Right renal pelvis (tissue), 4 donors: ENCODE measurements around the gene SWI5. TPM values are rescaled to one million over a fixed set of nuclear protein-coding genes. Genes with fewer than 3 reads are reported as not detected.

Experiments used
- DNase-seq, 4 donors: peaks; one replicate each; pipeline ENCODE4 v3.0.0-alpha.2; 2013; ENCODE audit warnings: low read depth in 4 of 4, low spot score in 3 of 4, missing footprints in 1 of 4
- polyA plus RNA-seq, 4 donors: library from polyadenylated mRNA; unstranded; fragments of 120-200 nt; gene quantifications; one replicate each; pipeline ENCODE4 v1.2.1, GENCODE V29; 2013; ENCODE audit not compliant: insufficient read length in 4 of 4

SWI5 gene
- polyA plus RNA-seq, 4 donors = 26.8 to 37.5 (median 29.9) TPM

GRCh38 chr9:128275198-128276007 lies 673 bp upstream of the SWI5 start, which contains the start of gene GOLGA2:
TSS of gene GOLGA2 (minus strand) at chr9:128276007. CDS start at chr9:128275976, 31 bp downstream.
- DNase-seq = peak in 2 of 4 donors; percentile 16 to 42

GRCh38 chr9:128276574-128277270 lies 646 bp downstream of the SWI5 start:
- DNase-seq = peak in 1 of 4 donors; percentile 41

GRCh38 chr9:128279088-128280073 lies 3.3 kb downstream of the SWI5 start:
- peak in 1 of 4 donors; percentile 14 for DNase-seq

GRCh38 chr9:128280084-128280622 lies 4.1 kb downstream of the SWI5 start:
- no peak for DNase-seq

DNA sequence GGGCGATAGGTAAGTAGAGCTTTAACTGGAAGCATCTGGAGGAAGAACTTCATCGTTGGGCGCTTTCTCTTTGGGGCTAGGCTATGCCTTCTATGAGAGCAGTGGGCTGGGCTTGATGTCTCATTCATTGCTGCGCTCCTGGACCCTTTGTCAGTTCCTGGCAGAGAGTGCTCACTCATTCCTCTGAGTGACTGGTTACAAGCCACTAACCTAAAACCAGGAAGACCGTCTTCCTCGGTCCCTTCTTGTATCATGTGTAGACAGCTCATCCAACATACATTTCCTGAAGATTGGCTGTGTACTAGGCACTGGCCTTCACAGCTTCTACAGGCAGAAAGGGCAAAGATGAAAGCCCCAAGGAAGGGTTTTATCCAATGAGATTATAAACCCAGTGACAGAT lies 6.4 kb downstream of the SWI5 start:
- no peak for DNase-seq

- peak in 1 of 4 donors; percentile 16 for DNase-seq
Observed at GRCh38 chr9:128285033-128285784, 9.1 kb downstream of the SWI5 start.

GRCh38 chr9:128286440-128286839 lies 10.4 kb downstream of the SWI5 start:
- DNase-seq = no peak

DNA sequence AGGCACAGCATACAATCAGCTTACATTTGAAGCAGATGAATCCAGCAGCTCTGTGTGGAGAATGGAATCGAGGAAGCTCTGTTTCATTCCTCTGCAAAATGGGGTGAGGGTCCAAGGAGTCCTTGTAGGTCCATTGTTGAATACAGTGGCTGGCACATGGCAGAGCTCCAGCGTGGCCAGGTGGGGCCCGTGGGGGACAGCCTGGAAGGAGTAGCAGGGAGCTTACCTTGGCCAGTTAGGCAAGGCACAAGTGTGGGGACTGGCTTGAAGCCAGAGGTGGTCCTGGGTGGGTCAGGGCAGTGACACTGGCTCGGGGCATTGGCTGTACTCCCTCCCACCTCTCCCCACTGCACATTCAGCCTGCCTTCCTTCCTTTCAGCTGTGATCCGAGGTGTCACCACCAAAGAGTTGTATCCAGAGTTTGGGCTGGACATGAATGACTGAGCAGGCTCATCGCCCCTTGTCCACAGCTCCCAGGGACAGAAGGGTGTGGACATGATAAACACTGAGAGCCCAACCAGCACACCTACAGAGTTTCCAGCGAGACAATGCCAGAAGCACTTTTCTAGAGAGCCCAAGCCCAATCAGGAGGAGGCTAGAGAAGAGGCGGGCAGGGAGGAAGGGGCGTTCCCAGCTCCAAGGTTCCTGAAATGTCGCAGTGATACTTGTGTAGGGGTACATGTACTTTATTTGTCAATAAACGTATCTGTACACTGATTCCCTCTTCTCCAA lies 12.4 kb downstream of the SWI5 start:
- DNase-seq = no peak

DNA sequence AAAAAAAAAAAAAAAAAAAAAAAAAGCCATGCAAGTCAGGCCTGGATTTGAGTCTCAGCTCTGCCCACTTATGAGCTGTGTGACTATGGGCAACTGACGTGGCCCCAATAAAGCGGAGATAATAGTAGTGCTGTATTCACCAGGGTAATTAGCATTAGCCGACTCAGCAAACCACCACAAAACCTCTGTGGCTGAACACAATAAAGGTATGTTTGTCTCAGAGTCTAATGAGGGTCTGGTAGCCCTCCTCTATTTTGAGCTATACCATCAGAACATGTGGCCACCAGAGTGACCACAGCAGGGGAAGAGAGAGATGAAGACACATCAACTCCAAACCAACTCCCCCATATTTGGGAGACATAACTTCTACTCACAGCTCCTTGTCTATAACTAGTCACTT lies 15.9 kb downstream of the SWI5 start:
- DNase-seq = no peak

GRCh38 chr9:128293091-128293490 lies 17.0 kb downstream of the SWI5 start:
- DNase-seq = no peak

DNA sequence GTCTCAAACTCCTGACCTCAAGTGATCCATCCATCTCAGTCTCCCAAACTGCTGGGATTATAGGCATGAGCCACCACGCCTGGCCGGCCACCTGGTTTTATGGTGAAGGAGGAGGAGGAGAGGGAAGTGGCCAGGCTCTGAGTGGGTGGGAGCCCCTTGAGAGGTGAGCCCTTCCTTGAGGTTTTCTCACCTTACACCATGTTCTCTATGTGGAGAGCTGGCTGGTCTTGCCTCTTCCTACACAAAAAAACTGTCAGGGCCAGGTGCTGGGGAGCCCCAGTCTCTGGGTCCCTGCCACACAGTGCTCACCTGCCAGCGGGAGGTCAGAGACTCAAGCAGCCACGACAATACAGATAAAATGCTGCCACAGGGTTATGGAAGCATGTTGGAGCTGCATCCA lies 18.1 kb downstream of the SWI5 start:
- DNase-seq = no peak

DNA sequence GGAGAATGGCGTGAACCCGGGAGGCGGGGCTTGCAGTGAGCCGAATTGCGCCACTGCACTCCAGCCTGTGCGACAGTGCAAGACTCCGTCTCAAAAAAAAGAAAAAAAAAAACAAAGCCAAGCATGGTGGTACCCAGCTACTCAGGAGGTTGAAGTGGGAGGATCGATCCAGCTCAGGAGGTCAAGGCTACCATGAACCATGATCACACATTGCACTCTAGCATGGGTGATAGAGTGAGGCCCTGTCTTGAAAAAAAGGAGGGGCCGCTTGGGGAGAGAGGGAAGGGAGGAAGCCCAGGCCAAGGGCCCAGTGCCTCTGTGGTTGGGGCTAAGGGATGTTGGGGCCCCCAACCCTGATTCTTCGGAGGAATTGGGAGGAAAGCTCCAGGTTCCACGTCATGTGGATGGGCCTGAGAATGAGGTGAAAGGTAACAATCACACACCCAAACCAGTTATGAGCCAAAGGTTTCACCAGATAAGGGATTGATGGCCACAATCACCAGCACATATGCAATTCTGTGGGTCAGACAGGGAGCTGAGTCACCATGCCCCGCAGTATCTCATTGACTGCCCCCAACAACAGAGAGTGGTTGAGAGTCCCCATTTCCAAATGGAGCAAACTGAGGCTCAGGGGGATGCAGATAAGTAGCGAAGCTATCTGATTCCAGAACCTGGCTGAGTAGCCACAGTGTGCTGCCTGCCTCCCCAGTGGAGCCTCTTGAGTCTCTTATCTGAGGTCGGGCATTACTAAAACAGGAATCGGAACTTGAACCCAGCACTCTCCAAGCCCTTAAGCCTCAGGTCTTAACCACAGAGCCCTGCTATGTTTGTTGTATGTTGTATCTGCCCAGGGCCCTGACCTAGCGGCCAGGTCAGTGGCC lies 20.5 kb downstream of the SWI5 start:
- no peak for DNase-seq

- DNase-seq = no peak
Observed at GRCh38 chr9:128297221-128297773, 21.2 kb downstream of the SWI5 start.

DNA sequence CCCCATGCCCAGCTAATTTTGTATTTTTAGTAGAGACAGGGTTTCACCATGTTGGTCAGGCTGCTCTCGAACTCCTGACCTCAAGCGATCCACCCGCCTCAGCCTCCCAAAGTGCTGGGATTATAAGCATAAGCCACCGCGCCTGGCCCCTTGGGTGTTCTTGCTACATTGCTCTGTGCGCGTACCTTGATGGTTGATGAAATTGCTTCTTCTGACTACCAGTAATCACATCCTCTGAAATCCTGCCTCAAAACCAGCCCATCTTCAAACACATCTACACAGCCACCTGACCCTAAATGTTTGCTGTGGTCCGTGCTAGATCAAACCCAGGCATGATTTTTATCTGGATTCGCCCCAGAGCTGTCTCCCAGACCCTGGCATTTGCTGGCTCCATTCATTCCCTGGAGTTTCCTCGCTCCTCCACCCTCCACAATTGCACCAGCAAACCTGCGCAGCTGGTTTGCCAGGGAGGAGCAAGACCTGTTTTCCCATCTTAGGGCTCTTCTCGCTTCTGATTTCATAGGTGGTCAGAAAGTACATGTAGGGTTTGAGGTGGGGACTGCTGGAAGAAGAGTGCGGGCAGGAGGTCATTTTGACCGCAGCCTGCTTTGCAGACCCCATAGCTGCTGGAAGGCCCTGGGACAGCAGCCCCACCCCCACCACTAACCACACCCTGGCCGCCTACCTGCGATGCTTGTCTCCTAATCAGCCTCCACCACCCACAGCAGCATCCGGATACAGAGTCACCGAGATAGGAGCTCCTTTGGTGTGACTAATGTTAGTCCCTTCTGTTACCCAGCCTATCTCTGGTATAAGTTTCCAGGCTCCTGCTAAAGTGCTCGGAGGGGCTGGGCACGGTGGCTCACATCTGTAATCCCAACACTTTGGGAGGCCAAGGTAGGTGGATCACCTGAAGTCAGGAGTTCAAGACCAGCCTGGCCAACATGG lies 22.7 kb downstream of the SWI5 start:
- no peak for DNase-seq

DNA sequence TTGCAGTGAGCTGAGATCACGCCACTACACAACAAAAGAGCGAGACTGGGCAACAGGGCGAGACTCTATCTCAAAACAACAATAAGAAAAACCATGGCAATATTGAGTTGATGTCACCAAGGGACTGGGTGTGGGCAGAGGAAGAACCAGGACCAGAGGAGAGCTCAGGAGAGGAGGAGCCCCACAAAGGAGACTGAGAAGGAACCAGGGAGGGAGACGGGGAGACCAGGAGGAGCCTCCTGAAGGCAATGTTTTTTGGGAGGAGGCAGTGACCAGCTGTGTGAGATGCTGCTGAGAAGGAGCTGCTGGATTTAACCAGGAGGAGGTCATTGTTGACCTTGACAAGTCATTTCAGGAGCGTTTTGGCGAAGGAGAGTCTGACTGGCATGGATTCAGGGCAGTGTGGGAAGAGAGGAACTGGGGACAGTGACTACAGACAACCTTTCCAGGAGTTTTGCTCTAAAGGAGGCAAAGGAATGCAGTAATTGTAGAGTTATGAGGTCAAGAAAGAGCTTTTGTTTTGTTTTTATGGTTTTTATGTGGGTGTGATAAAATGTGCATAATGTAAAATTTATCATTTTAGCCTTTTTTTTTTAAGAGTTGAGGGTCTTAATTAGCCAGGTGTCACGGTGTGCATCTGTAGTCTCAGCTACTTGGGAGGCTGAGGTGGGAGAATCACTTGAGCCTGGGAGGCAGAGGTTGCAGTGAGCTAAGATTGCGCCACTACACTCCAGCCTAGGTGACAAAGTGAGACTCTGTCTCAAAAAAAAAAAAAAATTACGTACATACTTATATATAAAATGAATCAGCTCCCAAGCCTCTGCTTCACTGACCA lies 28.3 kb downstream of the SWI5 start:
- no peak for DNase-seq

DNA sequence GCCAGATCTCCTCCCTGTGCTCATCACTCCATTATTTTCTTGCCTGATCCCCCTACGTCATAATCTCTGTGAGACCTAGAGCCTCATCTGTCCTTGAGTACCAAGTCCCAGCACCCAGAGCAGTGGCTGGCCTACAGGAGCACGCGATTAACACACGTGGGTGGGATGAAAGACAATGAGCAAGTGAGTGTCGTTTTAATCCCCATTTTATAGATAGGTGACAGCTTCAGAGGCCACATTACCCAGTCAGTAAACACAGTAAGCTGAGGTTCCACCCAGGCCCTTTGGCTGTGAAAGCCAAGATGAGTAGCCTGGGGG lies 28.9 kb downstream of the SWI5 start:
- DNase-seq = no peak
